Measurements from ENCODE around the gene KCNK1. TPM values are rescaled to one million over a fixed set of nuclear protein-coding genes. Genes with fewer than 3 reads are reported as not detected.
A peak's percentile ranks its signal among the peaks of the same experiment; 100 is the strongest.

Gene KCNK1
- total RNA-seq, 2 donors from 2014 or later = 42.3 to 54.2 TPM

GRCh38 chr1:233651563-233652233 lies 37.8 kb downstream of the KCNK1 start:
- H3K27me3 ChIP-seq = no peaks in the 10 kb centered on the region
- no peaks in the 10 kb centered on the region for H3K9me3 ChIP-seq
- H3K4me1 ChIP-seq = no peaks in the 10 kb centered on the region
- H3K27ac ChIP-seq = peak overlapping the region in 1 of 2 donors; percentile 45
- TF ChIP-seq CTCF (IDR thresholded peaks at IDR 0.05) = no peak
- DNase-seq (ENCODE audit: low spot score) = no peak
- H3K4me3 ChIP-seq = no peak overlapping the region
- H3K36me3 ChIP-seq = no peaks in the 10 kb centered on the region

GRCh38 chr1:233652526-233652925 lies 38.6 kb downstream of the KCNK1 start:
- Histone ChIP-seq H3K36me3 (no peaks in the 10 kb centered on the region), H3K27me3 (no peaks in the 10 kb centered on the region), H3K4me1 (no peaks in the 10 kb centered on the region), H3K9me3 (no peaks in the 10 kb centered on the region), H3K4me3 (no peak overlapping the region), H3K27ac (no peak overlapping the region)
- DNase-seq (ENCODE audit: low spot score) = no peak
- no peak for TF ChIP-seq CTCF (IDR thresholded peaks at IDR 0.05)

- Histone ChIP-seq H3K4me3 (no peak overlapping the region), H3K36me3 (no peaks in the 10 kb centered on the region), H3K4me1 (no peaks in the 10 kb centered on the region), H3K27me3 (no peaks in the 10 kb centered on the region), H3K9me3 (no peaks in the 10 kb centered on the region), H3K27ac (peak overlapping the region in 1 of 2 donors; percentile 63)
- no peak for TF ChIP-seq CTCF (IDR thresholded peaks at IDR 0.05)
- no peak for DNase-seq (ENCODE audit: low spot score)
Measured at GRCh38 chr1:233654658-233655280, 40.9 kb downstream of the KCNK1 start.

- Histone ChIP-seq H3K27ac (peak overlapping the region in 1 of 2 donors; percentile 63), H3K27me3 (no peaks in the 10 kb centered on the region), H3K4me1 (no peaks in the 10 kb centered on the region), H3K36me3 (no peaks in the 10 kb centered on the region), H3K4me3 (no peak overlapping the region), H3K9me3 (no peaks in the 10 kb centered on the region)
- DNase-seq (ENCODE audit: low spot score) = no peak
- TF ChIP-seq CTCF (IDR thresholded peaks at IDR 0.05) = no peak
Measured at GRCh38 chr1:233655301-233655740, 41.4 kb downstream of the KCNK1 start.

- Histone ChIP-seq H3K4me1 (no peaks in the 10 kb centered on the region), H3K27ac (peak overlapping the region; percentile 43 to 63), H3K27me3 (no peaks in the 10 kb centered on the region), H3K36me3 (peaks cover 5% of the 10 kb centered on the region), H3K9me3 (no peaks in the 10 kb centered on the region), H3K4me3 (no peak overlapping the region)
- DNase-seq (ENCODE audit: low spot score) = no peak
- TF ChIP-seq CTCF (IDR thresholded peaks at IDR 0.05) = no peak
Measured at GRCh38 chr1:233656032-233656635, 42.2 kb downstream of the KCNK1 start.
